Peyer's patch (tissue), 4 donors: ENCODE results near the gene HAS3.

Experiments
- CTCF ChIP-seq, 6 experiments: fragments of 450-650 bp in 4 of 6; fragments of 200-600 bp in 2 of 6; sonication (generic) in 1 of 6; IDR thresholded peaks; one replicate each; pipeline ENCODE4 v1.5.1; 2017 to 2019; ENCODE audit warnings: antibody characterized with exemption in 6 of 6, mild to moderate bottlenecking in 3 of 6, moderate library complexity in 1 of 6
- POLR2A ChIP-seq, 2 donors: fragments of 450-650 bp; IDR thresholded peaks; one replicate each; pipeline ENCODE4 v1.5.1; 2017; ENCODE audit warnings: antibody characterized with exemption in 2 of 2, mild to moderate bottlenecking in 2 of 2, moderate library complexity in 2 of 2

- no peak for TF ChIP-seq CTCF (IDR thresholded peaks at IDR 0.05)
- TF ChIP-seq POLR2A (IDR thresholded peaks at IDR 0.05) = no peak
Measured at GRCh38 chr16:69087161-69087581, 18.3 kb upstream of the HAS3 start.
